Lower lobe of right lung (tissue), 2 donors: ENCODE results near the gene PCID2. TPM values are rescaled to one million over a fixed set of nuclear protein-coding genes. Genes with fewer than 3 reads are reported as not detected.

Experiments used
- ATAC-seq, 2 donors: fragments of 200-7000 bp; cut with Tn5 transposase; one replicate each; pipeline ENCODE4 v1.9.1; 2020 to 2022; ENCODE audit warnings: mild to moderate bottlenecking in 2 of 2, moderate library complexity in 2 of 2
- DNase-seq: peaks from one replicate; pipeline ENCODE4 v3.0.0-alpha.2; 2020
- H3K27ac ChIP-seq: fragments of 200-600 bp; one replicate; pipeline ENCODE4 v1.8.0; 2022
- H3K27me3 ChIP-seq: fragments of 200-600 bp; one replicate; pipeline ENCODE4 v1.8.0; 2022; ENCODE audit warnings: low read depth
- H3K36me3 ChIP-seq: fragments of 200-600 bp; one replicate; pipeline ENCODE4 v1.8.0; 2022; ENCODE audit warnings: mild to moderate bottlenecking
- H3K4me1 ChIP-seq: fragments of 200-600 bp; one replicate; pipeline ENCODE4 v1.8.0; 2022
- H3K4me3 ChIP-seq: fragments of 200-600 bp; one replicate; pipeline ENCODE4 v1.8.0; 2022; ENCODE audit warnings: mild to moderate bottlenecking
- H3K9me3 ChIP-seq: fragments of 200-600 bp; one replicate; pipeline ENCODE4 v1.8.0; 2022
- CTCF ChIP-seq: fragments of 200-600 bp; IDR thresholded peaks from one replicate; pipeline ENCODE4 v1.8.0; 2022; ENCODE audit warnings: antibody characterized with exemption, mild to moderate bottlenecking
- intact Hi-C: fragments of 100-400 bp; cut with DNase I; formaldehyde crosslinking; loops from one replicate; pipeline ENCODE4 v1.11.0; 2022
- total RNA-seq: library from RNA; stranded (reverse); fragmentation: NEBNext Ultra II Directional; extraction: Animal tissue kit (Norgen Biotek cat#: 25700); gene quantifications from one replicate; pipeline ENCODE4 v1.2.1, GENCODE V29; 2021
- donor health status: DM: no; HTN: yes; CAD: no; lungs with severe emphysema.

PCID2 gene
- total RNA-seq, 1 donor from 2014 or later: 35.1 TPM

DNA sequence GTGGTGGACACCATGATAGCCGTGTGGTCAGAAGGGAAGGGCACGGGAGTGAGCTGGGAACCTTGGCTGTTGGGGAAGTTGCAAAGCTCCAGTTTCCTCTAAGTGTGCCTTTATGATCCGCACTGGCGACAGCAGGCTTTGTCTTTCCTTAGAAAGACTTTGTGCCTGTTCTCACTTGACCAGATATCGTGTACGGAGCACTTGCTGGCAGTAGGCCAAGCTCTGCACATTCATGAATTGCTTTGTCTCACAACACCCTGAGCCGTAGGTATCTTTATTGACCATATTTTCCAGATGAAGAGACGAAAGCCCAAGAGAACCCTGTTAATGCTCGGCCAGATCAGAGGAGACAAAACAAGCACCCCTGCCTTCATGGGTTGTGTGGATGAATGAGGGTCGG is 16.0 kb upstream of the PCID2 start:
- Histone ChIP-seq H3K27me3 (no peaks in the 10 kb centered on the region), H3K4me1 (peaks cover 20% of the 10 kb centered on the region), H3K9me3 (no peaks in the 10 kb centered on the region), H3K36me3 (peaks cover 91% of the 10 kb centered on the region), H3K27ac (no peak overlapping the region), H3K4me3 (no peak overlapping the region)
- DNase-seq: no peak
- intact Hi-C loops: no loop called here
- no peak for TF ChIP-seq CTCF
- ATAC-seq: no peak

GRCh38 chr13:113223070-113223469 is 14.6 kb upstream of the PCID2 start:
- no peak for ATAC-seq
- DNase-seq: no peak
- peaks cover 28% of the 10 kb centered on the region for H3K4me1 ChIP-seq
- H3K4me3 ChIP-seq: no peak overlapping the region
- H3K27me3 ChIP-seq: no peaks in the 10 kb centered on the region
- no peaks in the 10 kb centered on the region for H3K9me3 ChIP-seq
- TF ChIP-seq CTCF: no peak
- intact Hi-C loops: no loop called here
- H3K36me3 ChIP-seq: peaks cover 86% of the 10 kb centered on the region
- no peak overlapping the region for H3K27ac ChIP-seq

DNA sequence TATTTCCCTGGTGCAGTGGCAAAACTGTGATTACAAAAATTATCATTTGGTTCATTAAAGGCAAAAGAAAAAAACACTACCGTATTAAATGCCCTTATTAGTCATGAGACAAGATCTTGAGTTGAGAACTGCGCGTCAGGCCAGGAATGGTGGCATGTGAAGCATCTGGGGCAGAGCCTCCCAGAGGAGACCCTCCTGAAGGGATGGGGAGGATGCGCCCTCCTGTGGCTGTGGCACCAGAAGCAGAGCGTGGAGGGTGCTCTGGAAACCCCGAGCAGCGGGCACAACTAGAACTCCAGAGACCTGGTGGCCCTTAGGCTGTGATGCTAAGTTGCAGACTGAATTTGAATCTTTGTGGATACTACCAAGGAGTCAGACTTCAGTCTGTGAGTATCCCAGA is 12.4 kb upstream of the PCID2 start:
- TF ChIP-seq CTCF: no peak
- no peak for ATAC-seq
- Histone ChIP-seq H3K4me3 (no peak overlapping the region), H3K9me3 (no peaks in the 10 kb centered on the region), H3K27me3 (no peaks in the 10 kb centered on the region), H3K27ac (no peak overlapping the region), H3K4me1 (peaks cover 36% of the 10 kb centered on the region), H3K36me3 (peaks cover 64% of the 10 kb centered on the region)
- no peak for DNase-seq
- intact Hi-C loops: no loop called here

- Histone ChIP-seq H3K36me3 (peaks cover 57% of the 10 kb centered on the region), H3K4me3 (no peak overlapping the region), H3K27ac (no peak overlapping the region), H3K27me3 (no peaks in the 10 kb centered on the region), H3K4me1 (peaks cover 37% of the 10 kb centered on the region), H3K9me3 (no peaks in the 10 kb centered on the region)
- ATAC-seq: peak; percentile 53 to 63
- no peak for TF ChIP-seq CTCF
- intact Hi-C loops: no loop called here
- DNase-seq: no peak
Observed at GRCh38 chr13:113220141-113220598, 11.7 kb upstream of the PCID2 start.

- H3K4me3 ChIP-seq: no peak overlapping the region
- no peaks in the 10 kb centered on the region for H3K9me3 ChIP-seq
- DNase-seq (no peak), ATAC-seq (no peak)
- no peak for TF ChIP-seq CTCF
- H3K27me3 ChIP-seq: no peaks in the 10 kb centered on the region
- peaks cover 42% of the 10 kb centered on the region for H3K4me1 ChIP-seq
- peaks cover 49% of the 10 kb centered on the region for H3K36me3 ChIP-seq
- H3K27ac ChIP-seq: no peak overlapping the region
- intact Hi-C loops: no loop called here
Observed at GRCh38 chr13:113219256-113219940, 10.9 kb upstream of the PCID2 start.
